IPS-20b (cell line): Measurements from ENCODE around the gene SHC4.
"Not testable (repeated sequence)": the region's sequence is repeated elsewhere in the genome, so short reads cannot be mapped to it uniquely, and the experiment has no call there.

Source experiments
- H3K27ac ChIP-seq: one replicate; pipeline ENCODE4 v1.5.1; 2013; ENCODE audit warnings: low read length
- H3K27me3 ChIP-seq: 2 replicates; pipeline ENCODE4 v1.6.1; 2013; ENCODE audit warnings: mild to moderate bottlenecking, low read length, inconsistent platforms; ENCODE audit not compliant: insufficient read depth
- H3K36me3 ChIP-seq: 2 replicates; pipeline ENCODE4 v1.6.1; 2013; ENCODE audit warnings: low read depth, mild to moderate bottlenecking, inconsistent platforms, low read length, moderate library complexity; ENCODE audit not compliant: insufficient read depth
- H3K4me1 ChIP-seq: 2 replicates; pipeline ENCODE4 v1.6.1; 2013; ENCODE audit warnings: mild to moderate bottlenecking, control low read depth, inconsistent platforms, low read length, moderate library complexity; ENCODE audit not compliant: insufficient read depth
- H3K4me3 ChIP-seq: 2 replicates; pipeline ENCODE4 v1.5.1; 2013; ENCODE audit warnings: mild to moderate bottlenecking, low read length, inconsistent platforms
- H3K9ac ChIP-seq: 2 replicates; pipeline ENCODE4 v1.6.1; 2013; ENCODE audit warnings: low read depth, mild to moderate bottlenecking, inconsistent platforms, low read length, moderate library complexity
- H3K9me3 ChIP-seq: 2 replicates; pipeline ENCODE4 v1.6.1; 2013; ENCODE audit warnings: mild to moderate bottlenecking, low read depth, low read length, inconsistent platforms; ENCODE audit not compliant: insufficient read depth

SHC4 gene

GRCh38 chr15:48858401-48858800 is 105.3 kb downstream of the SHC4 start:
- Histone ChIP-seq H3K27ac (no peak overlapping the region), H3K9me3 (no peaks in the 10 kb centered on the region), H3K4me3 (no peak overlapping the region), H3K36me3 (no peaks in the 10 kb centered on the region), H3K4me1 (peaks cover 22% of the 10 kb centered on the region), H3K9ac (no peak overlapping the region), H3K27me3 (no peaks in the 10 kb centered on the region)

- H3K27ac ChIP-seq: no peak overlapping the region
- no peaks in the 10 kb centered on the region for H3K9me3 ChIP-seq
- H3K4me3 ChIP-seq: 0 out of 2 replicates have a peak overlapping the region, but pooled peaks have one; percentile 3
- H3K4me1 ChIP-seq: peaks cover 22% of the 10 kb centered on the region
- H3K27me3 ChIP-seq: no peaks in the 10 kb centered on the region
- no peaks in the 10 kb centered on the region for H3K36me3 ChIP-seq
- peak overlapping the region; percentile 3; the same call in 1 of the 2 replicates for H3K9ac ChIP-seq
Measured at GRCh38 chr15:48856942-48857341, 106.8 kb downstream of the SHC4 start.

GRCh38 chr15:48855501-48856440 is 107.9 kb downstream of the SHC4 start:
- no peak overlapping the region for H3K27ac ChIP-seq
- H3K36me3 ChIP-seq: no peaks in the 10 kb centered on the region
- H3K4me3 ChIP-seq: peak overlapping the region; percentile 2; the same call in 1 of the 2 replicates
- no peaks in the 10 kb centered on the region for H3K27me3 ChIP-seq
- H3K9me3 ChIP-seq: no peaks in the 10 kb centered on the region
- H3K4me1 ChIP-seq: peaks cover 22% of the 10 kb centered on the region
- no peak overlapping the region for H3K9ac ChIP-seq

GRCh38 chr15:48854434-48854833 is 109.3 kb downstream of the SHC4 start:
- not testable (repeated sequence) for H3K27me3 ChIP-seq, H3K27ac ChIP-seq, H3K4me3 ChIP-seq, H3K36me3 ChIP-seq, H3K9me3 ChIP-seq, H3K9ac ChIP-seq
- peaks cover 22% of the 10 kb centered on the region for H3K4me1 ChIP-seq

- no peaks in the 10 kb centered on the region for H3K36me3 ChIP-seq
Measured at GRCh38 chr15:48851956-48852355, 111.8 kb downstream of the SHC4 start.

GRCh38 chr15:48850648-48851047 is 113.1 kb downstream of the SHC4 start:
- H3K27ac ChIP-seq: no peak overlapping the region
- H3K27me3 ChIP-seq: no peaks in the 10 kb centered on the region
- H3K4me1 ChIP-seq: peaks cover 5% of the 10 kb centered on the region
- H3K9me3 ChIP-seq: no peaks in the 10 kb centered on the region
- H3K36me3 ChIP-seq: no peaks in the 10 kb centered on the region
- no peak overlapping the region for H3K4me3 ChIP-seq
- H3K9ac ChIP-seq: no peak overlapping the region

More at GRCh38 chr15:48851956-48852355, 111.8 kb downstream of the SHC4 start:
- Histone ChIP-seq H3K4me3 (no peak overlapping the region), H3K27ac (no peak overlapping the region), H3K4me1 (peaks cover 18% of the 10 kb centered on the region), H3K27me3 (no peaks in the 10 kb centered on the region), H3K9me3 (no peaks in the 10 kb centered on the region), H3K9ac (no peak overlapping the region)

- Histone ChIP-seq H3K27ac (no peak overlapping the region), H3K9me3 (no peaks in the 10 kb centered on the region), H3K4me1 (no peaks in the 10 kb centered on the region), H3K36me3 (no peaks in the 10 kb centered on the region), H3K27me3 (no peaks in the 10 kb centered on the region), H3K9ac (no peak overlapping the region), H3K4me3 (no peak overlapping the region)
Measured at GRCh38 chr15:48845123-48845522, 118.6 kb downstream of the SHC4 start.

GRCh38 chr15:48842501-48842900 is 121.2 kb downstream of the SHC4 start:
- Histone ChIP-seq H3K9ac (no peak overlapping the region), H3K27ac (no peak overlapping the region), H3K9me3 (no peaks in the 10 kb centered on the region), H3K4me3 (no peak overlapping the region), H3K27me3 (no peaks in the 10 kb centered on the region), H3K36me3 (no peaks in the 10 kb centered on the region), H3K4me1 (no peaks in the 10 kb centered on the region)

GRCh38 chr15:48834756-48835155 is 129.0 kb downstream of the SHC4 start:
- Histone ChIP-seq H3K4me1 (no peaks in the 10 kb centered on the region), H3K9me3 (no peaks in the 10 kb centered on the region), H3K4me3 (no peak overlapping the region), H3K27ac (no peak overlapping the region), H3K36me3 (no peaks in the 10 kb centered on the region), H3K27me3 (no peaks in the 10 kb centered on the region), H3K9ac (no peak overlapping the region)

GRCh38 chr15:48833526-48834239 is 130.0 kb downstream of the SHC4 start:
- Histone ChIP-seq H3K4me1 (no peaks in the 10 kb centered on the region), H3K9ac (no peak overlapping the region), H3K9me3 (no peaks in the 10 kb centered on the region), H3K36me3 (no peaks in the 10 kb centered on the region), H3K4me3 (no peak overlapping the region), H3K27me3 (no peaks in the 10 kb centered on the region), H3K27ac (no peak overlapping the region)

- Histone ChIP-seq H3K36me3 (no peaks in the 10 kb centered on the region), H3K27me3 (no peaks in the 10 kb centered on the region), H3K4me1 (no peaks in the 10 kb centered on the region), H3K9me3 (no peaks in the 10 kb centered on the region), H3K4me3 (no peak overlapping the region), H3K9ac (no peak overlapping the region), H3K27ac (no peak overlapping the region)
Measured at GRCh38 chr15:48832648-48833047, 131.1 kb downstream of the SHC4 start.

- Histone ChIP-seq H3K27ac (no peak overlapping the region), H3K36me3 (no peaks in the 10 kb centered on the region), H3K4me1 (no peaks in the 10 kb centered on the region), H3K27me3 (no peaks in the 10 kb centered on the region), H3K9ac (no peak overlapping the region), H3K4me3 (no peak overlapping the region), H3K9me3 (no peaks in the 10 kb centered on the region)
Measured at GRCh38 chr15:48828906-48829305, 134.8 kb downstream of the SHC4 start.
